GM18519 (cell line): Measurements from ENCODE around the gene ZNF12.
"Not testable (repeated sequence)": the region's sequence is repeated elsewhere in the genome, so short reads cannot be mapped to it uniquely, and the experiment has no call there.

Experiments used
- ATAC-seq: cut with Tn5 transposase; IDR thresholded peaks from one replicate; pipeline ENCODE4 v1.9.1; 2021; ENCODE audit warnings: mild to moderate bottlenecking, moderate library complexity; ENCODE audit not compliant: unreplicated experiment, low FRiP score

The ZNF12 gene

DNA sequence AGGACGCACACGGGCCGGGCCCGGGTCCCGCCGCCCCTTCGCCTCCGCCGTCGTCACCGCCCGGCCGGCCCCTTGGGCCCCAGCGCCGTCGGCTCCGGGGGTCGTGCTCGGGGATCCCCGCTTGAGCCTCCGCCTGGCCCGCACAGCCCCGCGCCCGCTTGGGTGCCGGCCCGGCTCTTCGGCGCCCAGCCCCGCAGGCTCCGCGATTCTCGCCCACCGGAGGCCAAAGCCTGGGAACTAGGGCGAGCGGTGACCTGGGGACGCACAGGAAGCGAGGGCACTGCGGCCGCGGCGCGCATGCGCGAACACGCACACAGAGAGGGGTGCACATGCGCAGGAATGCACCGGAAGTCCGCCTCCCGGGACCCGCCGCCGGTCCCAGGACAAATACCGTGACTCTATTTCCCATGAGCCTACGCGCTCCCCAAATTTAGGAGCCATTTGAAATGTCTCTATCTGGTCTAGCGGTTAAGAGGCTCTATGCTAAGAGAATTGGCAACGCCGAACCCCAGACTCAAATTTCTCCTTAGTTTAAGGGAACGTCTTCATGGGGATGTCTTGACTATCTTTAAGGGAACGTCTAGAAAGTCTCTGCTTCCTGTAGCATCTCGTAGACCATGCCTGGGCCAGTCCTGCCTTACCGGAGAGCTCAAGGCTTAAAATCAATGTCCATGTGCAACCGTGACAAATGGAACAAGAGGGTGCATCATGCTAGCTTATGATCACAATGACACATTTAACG is at the start of gene ZNF12:
Gene ZNF12 (minus strand): TSS at position 282 of the 742 bp plus-strand sequence. CDS start 1,774 bp downstream, outside the sequence.
- ATAC-seq = peak; percentile 85

GRCh38 chr7:6753964-6754363 is 47.2 kb upstream of the ZNF12 start, which contains the start of gene RSPH10B2:
TSS of gene RSPH10B2 (plus strand) at chr7:6754103. CDS start at chr7:6757678, 3,575 bp downstream.
- ATAC-seq = not testable (repeated sequence)

DNA sequence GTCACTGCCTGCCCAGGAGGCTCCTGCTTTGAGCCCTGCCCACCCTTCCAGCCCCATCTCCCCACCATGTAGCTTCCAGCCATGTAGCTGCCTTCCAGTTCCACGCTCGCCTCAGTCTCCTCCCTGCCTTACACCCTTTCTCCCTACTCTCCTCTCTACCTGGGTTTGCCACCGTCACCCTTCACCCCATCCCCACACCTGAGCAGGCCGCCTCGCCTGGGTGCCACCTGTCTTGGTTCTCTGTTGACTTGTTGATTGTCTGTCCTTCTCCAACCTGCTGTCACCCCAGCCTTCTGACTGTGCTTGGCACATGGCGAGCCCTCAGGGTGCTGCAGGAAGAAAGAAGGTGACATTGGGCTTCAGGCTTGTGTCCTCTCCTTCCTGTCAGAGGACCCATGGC is 43.4 kb upstream of the ZNF12 start:
- ATAC-seq = not testable (repeated sequence)

- ATAC-seq = not testable (repeated sequence)
Observed at GRCh38 chr7:6749335-6749734, 42.6 kb upstream of the ZNF12 start.

DNA sequence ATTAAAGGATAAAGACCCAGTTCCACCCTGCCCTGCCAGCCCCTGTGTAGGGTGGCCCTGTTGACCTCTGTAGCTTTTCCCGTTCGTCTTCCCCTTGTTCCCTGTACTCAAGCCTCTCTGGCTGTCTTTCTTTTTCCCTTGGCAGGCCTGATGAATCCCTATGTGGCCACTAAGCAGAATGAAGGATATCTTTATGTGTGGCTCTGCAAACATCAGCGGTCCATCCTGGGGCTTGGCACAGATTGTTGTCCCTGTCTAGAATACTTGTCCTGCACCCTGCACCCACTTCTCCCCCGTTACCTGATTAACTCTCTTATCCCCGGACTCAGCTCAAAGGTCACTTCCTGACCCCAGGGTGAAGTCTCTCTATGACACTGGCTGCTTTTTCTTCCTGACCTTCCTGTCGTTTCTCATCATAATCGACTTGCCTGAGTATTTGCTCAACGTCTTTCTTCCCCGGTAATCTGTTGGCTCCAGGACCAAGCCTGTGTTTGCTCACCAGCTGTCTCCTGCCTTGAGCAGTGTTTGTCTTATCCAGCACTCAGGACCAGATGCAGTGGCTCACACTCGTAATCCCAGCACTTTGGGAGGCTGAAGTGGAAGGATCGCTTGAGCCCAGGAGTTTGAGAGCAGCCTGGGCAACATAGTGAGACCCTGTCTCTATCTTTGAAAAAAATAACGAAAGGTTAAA is 37.8 kb upstream of the ZNF12 start:
- not testable (repeated sequence) for ATAC-seq

DNA sequence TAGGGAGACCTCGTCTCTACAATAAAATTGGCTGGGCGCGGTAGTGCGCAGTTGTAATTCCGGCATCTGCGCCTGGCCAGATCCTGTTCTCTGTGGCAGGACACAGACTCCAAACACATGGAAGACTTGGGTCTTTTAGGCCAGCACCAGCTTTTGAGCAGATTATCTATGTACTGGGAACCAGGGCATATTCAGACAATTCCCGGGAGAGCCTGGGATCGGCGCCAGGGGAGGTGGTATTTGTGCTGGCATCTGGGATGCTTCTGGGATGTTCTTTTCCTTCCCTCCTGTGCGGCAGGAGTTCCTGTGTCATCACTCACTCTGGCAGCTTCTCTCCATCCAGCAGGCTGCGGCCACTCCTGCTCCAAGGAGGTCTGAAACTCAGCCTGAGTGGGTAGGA is 31.7 kb upstream of the ZNF12 start:
- not testable (repeated sequence) for ATAC-seq

GRCh38 chr7:6730343-6730633 is 23.5 kb upstream of the ZNF12 start:
- peak; percentile 15 for ATAC-seq

DNA sequence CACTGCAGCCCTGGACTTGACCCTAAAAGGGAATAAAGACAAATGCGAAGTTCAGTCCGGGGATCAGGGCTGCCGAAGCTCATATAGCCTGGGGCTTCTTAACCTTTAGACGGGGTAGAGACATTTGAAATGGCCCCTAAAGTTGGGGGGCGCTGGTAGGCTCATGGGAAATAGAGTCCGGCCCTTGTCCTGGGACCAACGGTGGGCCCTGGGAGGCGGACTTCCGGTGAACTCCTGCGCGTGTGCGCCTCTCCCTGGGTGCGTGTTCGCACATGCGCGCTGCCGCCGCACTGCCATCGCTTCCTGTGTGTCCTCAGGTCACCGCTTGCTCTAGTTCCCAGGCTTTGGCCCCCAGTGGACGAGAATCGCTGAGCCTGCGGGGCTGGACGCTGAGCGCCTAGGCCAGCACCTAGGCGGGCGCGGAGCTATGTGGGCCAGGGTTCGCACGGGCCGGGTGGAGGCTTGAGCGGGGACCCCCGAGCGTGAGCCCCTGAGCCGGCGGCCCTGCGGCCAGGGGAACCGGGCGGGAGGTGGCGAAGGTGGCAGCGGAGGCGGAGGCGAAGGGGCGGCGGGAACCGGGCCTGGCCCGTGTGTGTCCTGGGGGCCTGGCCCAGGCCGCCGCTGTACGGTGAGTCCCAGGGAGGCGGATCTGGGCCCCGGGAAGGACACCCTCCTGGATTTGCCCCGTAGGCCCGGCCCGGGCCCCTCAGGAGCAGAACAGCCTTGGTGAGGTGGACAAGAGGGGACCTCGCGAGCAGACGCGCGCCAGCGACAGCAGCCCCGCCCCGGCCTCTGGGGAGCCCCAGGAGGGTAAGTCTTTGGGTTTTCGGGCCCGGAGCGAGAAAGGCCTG is 23.0 kb upstream of the ZNF12 start:
- peak; percentile 92 for ATAC-seq

- not testable (repeated sequence) for ATAC-seq
Observed at GRCh38 chr7:6728893-6729491, 22.2 kb upstream of the ZNF12 start.

DNA sequence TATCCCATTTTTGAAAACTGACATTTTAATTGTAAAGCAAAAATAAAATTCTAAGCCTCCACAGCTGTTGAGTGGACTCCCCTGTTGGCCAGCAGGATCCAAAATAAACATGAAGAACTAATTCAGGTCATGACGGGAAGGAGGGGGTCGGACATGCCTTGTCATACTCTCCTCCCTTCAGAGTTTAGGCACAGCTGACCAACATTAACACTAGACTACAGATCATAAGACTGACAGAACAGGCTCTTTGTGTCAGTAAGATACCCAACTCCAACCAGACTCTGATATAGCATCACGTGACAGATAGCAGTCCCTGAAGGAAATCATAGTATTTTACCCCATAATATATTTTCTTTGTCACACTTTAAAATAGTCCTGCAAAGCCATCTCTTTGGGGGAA is 20.9 kb upstream of the ZNF12 start:
- ATAC-seq = no peak

- not testable (repeated sequence) for ATAC-seq
Observed at GRCh38 chr7:6726341-6726740, 19.6 kb upstream of the ZNF12 start.

DNA sequence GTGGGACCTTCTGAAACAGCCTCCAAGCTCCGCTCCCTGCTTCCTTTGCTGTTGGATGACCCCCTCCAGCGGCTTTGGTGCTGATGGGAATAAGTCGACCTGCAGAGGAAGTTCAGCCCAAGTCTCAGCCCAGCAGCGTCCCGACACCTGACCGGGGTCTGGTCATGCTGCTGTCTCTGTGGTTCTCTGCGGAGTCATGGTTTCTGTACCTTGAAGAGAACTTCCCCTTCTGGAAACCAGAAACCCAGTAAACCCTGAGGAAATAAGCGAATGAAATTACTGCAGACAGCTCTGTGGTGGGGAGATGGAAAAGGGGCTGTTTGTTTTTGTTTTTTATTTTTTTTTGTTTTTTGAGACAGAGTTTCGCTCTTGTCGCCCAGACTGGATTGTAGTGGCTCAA is 18.3 kb upstream of the ZNF12 start:
- peak; percentile 53 for ATAC-seq

DNA sequence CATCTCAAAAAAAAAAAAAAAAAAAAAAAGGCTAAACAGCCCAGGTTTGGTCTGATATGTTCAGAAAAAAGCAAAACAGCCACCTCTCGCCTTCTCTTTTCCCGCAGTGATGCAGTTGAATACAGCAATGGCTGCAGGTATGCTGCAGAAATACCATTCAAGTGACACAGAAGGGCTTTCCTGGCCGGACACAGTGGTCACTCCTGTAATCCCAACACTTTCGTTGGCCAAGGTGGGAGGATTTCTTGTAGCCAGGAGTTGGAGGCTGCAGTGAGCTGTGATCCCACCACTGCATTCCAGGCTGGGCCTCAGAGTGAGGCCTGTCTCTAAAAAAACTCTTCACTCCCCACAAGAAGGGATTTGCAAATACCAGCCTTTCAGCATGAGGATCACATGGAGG is 17.6 kb upstream of the ZNF12 start:
- not testable (repeated sequence) for ATAC-seq

DNA sequence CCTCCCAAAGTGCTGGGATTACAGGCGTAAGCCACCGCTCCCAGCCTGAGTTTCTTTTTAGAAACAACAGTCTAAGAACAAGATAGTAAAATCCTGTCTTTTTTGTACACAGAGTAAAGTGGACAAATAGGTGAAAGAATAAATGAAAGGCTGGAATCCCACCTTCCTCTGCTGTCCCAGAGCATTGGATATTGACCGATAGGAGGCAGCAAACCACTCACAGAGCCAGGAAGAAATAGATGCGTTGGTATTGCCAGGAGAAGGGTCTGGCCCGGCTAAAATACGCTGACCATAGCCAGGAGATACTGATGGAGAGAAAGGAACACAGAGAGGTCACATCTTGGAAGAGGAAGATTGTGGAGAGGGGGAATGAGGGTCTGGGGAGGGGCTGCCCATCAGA is 11.4 kb upstream of the ZNF12 start:
- ATAC-seq = no peak

DNA sequence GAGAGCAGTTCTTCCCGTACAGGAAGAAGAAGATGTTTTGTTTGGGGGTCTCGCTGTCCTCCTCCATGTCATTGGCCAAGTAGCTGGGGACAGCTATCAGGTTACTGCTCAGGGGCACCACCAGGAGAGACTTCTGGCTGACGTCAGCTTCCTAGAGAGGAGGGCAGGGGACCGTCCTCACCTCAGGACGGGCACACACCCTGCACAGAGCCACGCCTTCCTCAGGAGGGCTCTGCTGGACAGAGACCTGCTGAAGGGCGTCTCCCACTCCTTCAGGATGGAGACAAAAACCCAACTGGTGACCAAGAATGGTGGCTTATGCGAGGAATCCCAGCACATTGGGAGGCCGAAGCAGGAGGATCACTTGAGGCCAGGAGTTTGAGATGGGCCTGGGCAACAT is 9.2 kb upstream of the ZNF12 start:
- ATAC-seq = not testable (repeated sequence)

- no peak for ATAC-seq
Observed at GRCh38 chr7:6714360-6714759, 7.6 kb upstream of the ZNF12 start.

DNA sequence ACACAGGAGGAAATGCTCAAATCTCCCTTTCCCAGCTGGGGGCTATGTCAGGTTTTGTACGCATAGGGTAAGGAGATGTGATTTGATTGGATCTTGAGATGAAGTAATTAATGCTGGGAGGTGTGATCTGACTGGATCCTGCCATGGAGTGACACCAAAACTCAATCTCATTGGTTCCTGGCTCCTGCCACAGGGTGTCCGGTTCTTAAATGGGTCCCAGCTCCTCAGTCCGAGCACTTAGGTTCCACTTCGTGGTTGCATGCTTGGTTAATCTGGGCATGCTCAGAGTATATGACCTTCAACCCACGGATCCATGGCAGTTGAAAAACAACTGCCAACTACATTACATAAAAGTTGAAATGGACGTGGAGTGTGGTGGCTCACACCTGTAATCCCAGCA is 3.1 kb upstream of the ZNF12 start:
- ATAC-seq = no peak

- ATAC-seq = no peak
Observed at GRCh38 chr7:6708304-6708703, 1.6 kb upstream of the ZNF12 start.

DNA sequence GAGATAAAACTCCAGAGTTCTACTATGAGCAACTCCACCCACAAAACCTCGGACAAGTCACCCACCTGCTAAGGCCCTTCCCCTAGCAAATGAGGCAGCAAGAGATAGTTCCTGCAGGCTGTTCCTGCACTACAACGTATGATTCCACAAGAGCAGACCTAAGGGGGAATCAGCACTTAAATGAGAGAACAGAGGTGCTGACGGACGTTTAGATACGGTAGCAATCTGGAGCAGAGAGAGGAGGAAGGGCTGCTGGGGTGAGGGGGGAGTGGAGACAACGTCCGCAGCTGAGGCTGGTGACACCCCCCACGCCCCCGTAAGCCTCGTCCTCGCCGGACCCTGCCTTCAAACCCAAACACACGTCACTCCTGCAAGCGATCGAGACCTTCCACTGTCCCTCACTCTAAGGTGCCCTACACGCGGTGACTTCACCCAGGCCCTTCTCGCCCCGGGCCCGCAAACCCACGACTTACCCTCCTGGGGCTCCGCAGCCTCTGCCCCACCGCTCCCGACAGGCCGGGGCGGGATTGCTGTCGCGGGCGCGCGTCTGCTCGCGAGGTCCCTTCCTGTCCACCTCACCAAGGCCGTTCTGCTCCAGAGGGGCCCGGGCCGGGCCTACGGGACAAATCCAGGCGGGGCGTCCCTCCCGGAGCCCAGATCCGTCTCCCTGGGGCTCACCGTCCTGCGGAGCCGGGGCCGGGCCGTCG is 635 bp downstream of the ZNF12 start:
- ATAC-seq = peak; percentile 17

- ATAC-seq = no peak
Observed at GRCh38 chr7:6701860-6702259, 4.9 kb downstream of the ZNF12 start.
